Stimulated activated effector memory CD8-positive, alpha-beta T cell treated with anti-CD3 and anti-CD28 coated beads, Interleukin-12 subunit alpha, Interleukin-12 subunit beta, amount 100 ng/mL, for 72 hours (primary cell): ENCODE measurements around the gene KCNJ4.

Experiments used
- ATAC-seq: fragments of 150-1000 bp; cut with Tn5 transposase; 2 replicates; pipeline ENCODE4 v1.10.0; 2021
- DNase-seq, 2 donors: peaks; one replicate each; pipeline ENCODE4 v3.0.0; 2021 to 2022; ENCODE audit warnings: low spot score in 2 of 2
- H3K27ac Mint-ChIP-seq: one replicate; pipeline ENCODE4 v1.8.0; 2022; ENCODE audit warnings: mild to moderate bottlenecking, mixed read lengths
- H3K36me3 Mint-ChIP-seq: one replicate; pipeline ENCODE4 v1.8.0; 2022; ENCODE audit warnings: mild to moderate bottlenecking, mixed read lengths
- H3K4me1 Mint-ChIP-seq: one replicate; pipeline ENCODE4 v1.8.0; 2022; ENCODE audit warnings: mixed read lengths
- H3K4me3 Mint-ChIP-seq: one replicate; pipeline ENCODE4 v1.8.0; 2022; ENCODE audit warnings: mild to moderate bottlenecking, mixed read lengths
- H3K9me3 Mint-ChIP-seq: one replicate; pipeline ENCODE4 v1.8.0; 2022; ENCODE audit warnings: mixed read lengths

The KCNJ4 gene

GRCh38 chr22:38455076-38455529, at the start of gene KCNJ4:
Gene KCNJ4, minus strand, starts transcription at chr22:38455199. Its CDS starts 27,067 bp downstream, at chr22:38428132.
- H3K9me3 Mint-ChIP-seq: no peaks in the 10 kb centered on the region
- H3K4me1 Mint-ChIP-seq: peaks cover 19% of the 10 kb centered on the region
- H3K4me3 Mint-ChIP-seq: peak within 1 kb of the TSS; percentile 60
- no peaks in the 10 kb centered on the region for H3K36me3 Mint-ChIP-seq
- H3K27ac Mint-ChIP-seq: no peak within 1 kb of the TSS
- no peak for DNase-seq
- ATAC-seq: no peak

DNA sequence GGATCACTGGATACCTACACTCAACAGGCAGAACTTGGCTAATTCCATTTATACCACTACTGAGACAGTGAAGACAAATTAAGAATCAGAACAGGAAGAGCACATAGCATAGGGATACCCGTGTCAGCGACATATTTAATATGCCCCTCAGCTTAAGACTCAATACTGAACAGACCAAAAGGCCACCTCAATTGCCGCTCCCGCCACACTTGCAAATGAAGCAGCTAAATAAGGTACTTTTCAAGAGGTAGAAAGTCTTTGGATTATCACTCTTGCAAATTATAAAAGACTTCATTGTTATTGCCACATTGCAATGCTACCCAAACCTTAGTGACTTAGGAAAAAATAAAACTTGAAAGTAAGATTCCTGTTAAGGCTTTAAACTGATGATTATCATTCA, 48.0 kb upstream of the KCNJ4 start:
- Mint-ChIP-seq H3K4me3 (peak overlapping the region; percentile 98), H3K27ac (peak overlapping the region; percentile 100), H3K36me3 (peaks cover 90% of the 10 kb centered on the region), H3K4me1 (peaks cover 67% of the 10 kb centered on the region), H3K9me3 (no peaks in the 10 kb centered on the region)
- ATAC-seq: no peak
- DNase-seq: no peak

DNA sequence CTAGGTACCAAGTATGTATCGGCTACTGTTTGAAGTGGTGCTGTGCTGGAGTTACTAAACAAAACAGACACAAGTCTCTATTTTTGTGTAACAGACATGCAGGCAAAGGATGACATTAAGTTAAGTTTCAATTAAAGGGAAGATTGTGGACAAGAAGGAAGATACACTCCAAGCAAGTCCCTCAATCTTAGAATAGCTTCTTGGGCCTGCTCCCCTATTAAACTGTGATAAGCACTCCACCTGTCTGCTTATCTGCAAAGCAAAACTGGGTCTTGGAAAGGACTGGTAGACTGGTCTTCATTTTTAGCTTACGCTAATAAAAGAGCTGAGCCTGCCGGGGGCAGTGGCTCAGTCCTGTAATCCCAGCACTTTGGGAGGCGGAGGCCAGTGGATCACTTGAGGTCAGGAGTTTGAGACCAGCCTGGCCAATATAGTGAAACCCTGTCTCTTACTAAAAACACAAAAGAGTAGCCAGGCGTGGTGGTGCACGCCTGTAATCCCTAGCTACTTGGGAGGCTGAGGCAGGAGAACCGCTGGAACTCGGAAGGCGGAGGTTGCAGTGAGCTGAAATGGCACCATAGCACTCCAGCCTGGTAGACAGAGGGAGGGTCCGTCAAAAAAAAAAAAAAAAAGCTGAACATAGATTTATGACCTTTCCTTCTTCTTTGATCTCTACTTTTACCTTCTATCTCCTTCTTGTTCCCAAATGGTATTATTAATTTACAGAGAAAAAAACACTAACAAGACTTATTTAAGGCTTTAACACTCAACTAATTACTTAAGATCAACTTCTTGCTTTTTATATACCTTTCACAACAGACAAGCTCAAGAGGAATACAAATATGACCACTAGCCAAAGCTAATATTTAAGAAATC, 47.0 kb upstream of the KCNJ4 start:
- DNase-seq (no peak), ATAC-seq (no peak)
- Mint-ChIP-seq H3K36me3 (peaks cover 100% of the 10 kb centered on the region), H3K27ac (peak overlapping the region; percentile 100), H3K4me3 (peak overlapping the region; percentile 98), H3K9me3 (no peaks in the 10 kb centered on the region), H3K4me1 (peaks cover 61% of the 10 kb centered on the region)

GRCh38 chr22:38497869-38498268, 42.9 kb upstream of the KCNJ4 start:
- no peak overlapping the region for H3K4me3 Mint-ChIP-seq
- peak; percentile 81 for ATAC-seq
- no peak for DNase-seq
- H3K27ac Mint-ChIP-seq: no peak overlapping the region
- peaks cover 100% of the 10 kb centered on the region for H3K36me3 Mint-ChIP-seq
- no peaks in the 10 kb centered on the region for H3K9me3 Mint-ChIP-seq
- H3K4me1 Mint-ChIP-seq: peaks cover 39% of the 10 kb centered on the region

DNA sequence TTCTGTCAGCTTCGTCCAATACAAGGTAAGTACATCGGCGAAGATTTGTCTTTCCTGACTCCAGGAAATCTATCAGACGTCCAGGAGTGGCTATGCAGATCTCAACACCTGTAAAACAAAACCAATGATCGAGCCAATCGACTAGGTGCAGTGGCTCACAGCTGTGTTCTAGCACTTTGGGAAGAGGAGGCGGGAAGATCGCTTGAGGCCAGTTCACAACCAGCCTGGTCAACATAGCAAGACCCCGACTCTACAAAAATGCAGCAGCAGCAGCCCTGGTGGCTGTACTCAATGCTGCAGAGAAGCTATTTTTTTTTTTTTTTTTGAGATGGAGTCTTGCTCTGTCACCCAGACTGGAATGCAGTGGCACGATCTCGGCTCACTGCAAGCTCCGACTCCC, 39.9 kb upstream of the KCNJ4 start:
- Mint-ChIP-seq H3K36me3 (peaks cover 100% of the 10 kb centered on the region), H3K4me1 (peaks cover 27% of the 10 kb centered on the region), H3K27ac (no peak overlapping the region), H3K9me3 (no peaks in the 10 kb centered on the region), H3K4me3 (no peak overlapping the region)
- DNase-seq (no peak), ATAC-seq (no peak)

DNA sequence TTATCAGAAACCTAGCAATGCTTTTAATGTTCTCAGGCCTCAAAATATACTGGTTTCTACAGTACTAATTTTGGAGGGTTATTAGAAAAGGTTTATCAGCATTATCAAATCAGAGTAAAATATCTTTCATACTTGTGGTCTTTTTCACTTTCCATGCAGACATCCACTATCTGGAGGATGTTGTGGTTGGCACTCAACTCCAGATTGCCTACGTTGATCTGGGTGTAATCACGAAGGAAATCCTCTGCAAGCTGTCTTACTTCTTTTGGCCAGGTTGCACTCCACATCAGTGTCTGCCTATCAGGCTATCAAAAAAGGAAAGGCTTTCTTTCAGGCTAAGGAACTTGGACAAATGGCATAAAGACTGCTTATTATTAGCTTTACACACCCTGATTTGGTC, 39.5 kb upstream of the KCNJ4 start:
- H3K27ac Mint-ChIP-seq: no peak overlapping the region
- H3K4me3 Mint-ChIP-seq: no peak overlapping the region
- H3K9me3 Mint-ChIP-seq: no peaks in the 10 kb centered on the region
- ATAC-seq (no peak), DNase-seq (no peak)
- peaks cover 100% of the 10 kb centered on the region for H3K36me3 Mint-ChIP-seq
- H3K4me1 Mint-ChIP-seq: peaks cover 27% of the 10 kb centered on the region

- H3K9me3 Mint-ChIP-seq: no peaks in the 10 kb centered on the region
- no peak overlapping the region for H3K27ac Mint-ChIP-seq
- peaks cover 25% of the 10 kb centered on the region for H3K4me1 Mint-ChIP-seq
- DNase-seq: no peak
- H3K4me3 Mint-ChIP-seq: no peak overlapping the region
- no peak for ATAC-seq
- peaks cover 100% of the 10 kb centered on the region for H3K36me3 Mint-ChIP-seq
These were observed 36.8 kb upstream of the KCNJ4 start for GRCh38 chr22:38491707-38492348.

GRCh38 chr22:38490915-38491314, 35.9 kb upstream of the KCNJ4 start:
- peak overlapping the region; percentile 79 for H3K27ac Mint-ChIP-seq
- no peak for DNase-seq
- ATAC-seq: no peak
- no peaks in the 10 kb centered on the region for H3K9me3 Mint-ChIP-seq
- H3K36me3 Mint-ChIP-seq: peaks cover 100% of the 10 kb centered on the region
- H3K4me3 Mint-ChIP-seq: no peak overlapping the region
- H3K4me1 Mint-ChIP-seq: peaks cover 25% of the 10 kb centered on the region

GRCh38 chr22:38490475-38490874, 35.5 kb upstream of the KCNJ4 start:
- Mint-ChIP-seq H3K9me3 (no peaks in the 10 kb centered on the region), H3K4me1 (peaks cover 25% of the 10 kb centered on the region), H3K36me3 (peaks cover 100% of the 10 kb centered on the region), H3K27ac (peak overlapping the region; percentile 79), H3K4me3 (no peak overlapping the region)
- DNase-seq (no peak), ATAC-seq (no peak)

DNA sequence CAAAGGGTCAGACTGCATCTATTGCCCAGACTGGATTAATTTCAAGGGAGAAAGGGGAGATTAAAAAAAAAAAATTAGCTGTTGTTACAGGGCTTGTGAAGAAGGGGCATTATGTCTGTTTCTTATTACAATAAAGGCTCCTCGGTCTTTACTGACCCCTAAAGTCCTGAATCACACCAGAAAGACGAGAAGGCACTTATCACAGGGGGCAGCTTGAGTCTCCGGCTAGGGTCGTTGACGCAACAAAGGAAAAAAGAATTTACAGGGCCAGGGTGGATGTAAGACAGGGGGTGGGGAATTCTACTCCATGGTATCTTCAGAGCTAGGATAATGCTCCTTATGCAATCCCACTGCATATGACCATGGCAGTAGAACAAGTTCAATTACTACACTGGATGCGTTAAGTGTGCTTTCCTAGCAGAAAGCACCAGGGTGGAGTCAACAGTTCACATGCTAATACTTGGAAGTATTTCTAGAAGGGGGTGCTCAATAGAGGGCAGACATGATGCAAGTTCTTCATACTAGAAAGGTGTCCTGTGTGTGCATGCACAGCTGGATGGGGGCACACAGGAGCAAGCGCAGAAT, 34.7 kb upstream of the KCNJ4 start:
- ATAC-seq: no peak
- Mint-ChIP-seq H3K27ac (peak overlapping the region; percentile 79), H3K36me3 (peaks cover 100% of the 10 kb centered on the region), H3K9me3 (no peaks in the 10 kb centered on the region), H3K4me3 (no peak overlapping the region), H3K4me1 (peaks cover 25% of the 10 kb centered on the region)
- no peak for DNase-seq

DNA sequence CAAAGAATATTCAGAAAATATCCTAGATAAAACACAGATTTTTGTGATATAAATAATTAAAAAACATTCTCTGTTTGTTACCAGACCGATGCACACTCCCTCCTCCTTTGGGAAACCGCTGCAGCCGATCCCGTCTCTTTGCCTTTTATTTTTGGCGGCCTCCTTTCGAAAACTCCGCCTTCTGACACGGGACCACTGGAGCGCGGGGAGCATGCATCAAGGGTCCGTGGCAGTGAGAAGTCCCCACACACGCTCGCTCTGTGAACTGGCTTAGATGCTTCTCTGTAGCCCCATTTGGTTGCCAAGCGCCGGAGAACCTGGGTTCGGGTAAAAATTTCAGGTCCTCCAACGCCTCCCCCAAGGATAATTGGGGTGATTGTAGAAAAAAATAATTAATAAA, 34.1 kb upstream of the KCNJ4 start:
- Mint-ChIP-seq H3K9me3 (no peaks in the 10 kb centered on the region), H3K36me3 (peaks cover 100% of the 10 kb centered on the region), H3K4me3 (no peak overlapping the region), H3K27ac (peak overlapping the region; percentile 79), H3K4me1 (peaks cover 29% of the 10 kb centered on the region)
- DNase-seq (no peak), ATAC-seq (no peak)

DNA sequence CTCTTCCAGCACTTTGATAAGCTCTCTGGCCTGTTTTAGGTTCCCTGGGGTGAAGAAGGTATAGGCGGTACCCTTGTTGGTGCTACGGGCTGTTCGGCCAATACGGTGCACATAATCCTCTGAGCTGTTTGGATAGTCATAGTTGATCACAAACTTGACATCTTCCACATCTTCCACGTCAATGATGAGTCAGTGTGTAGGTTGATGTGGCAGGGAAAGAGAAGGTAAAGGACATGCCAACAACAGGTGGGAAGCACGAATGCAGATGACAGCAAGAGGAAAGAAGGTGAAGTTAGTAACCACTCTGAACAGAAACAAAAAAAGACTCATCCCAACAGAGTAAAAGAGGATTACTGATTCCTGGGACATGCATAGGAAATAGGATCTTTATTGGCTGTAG, 32.9 kb upstream of the KCNJ4 start:
- Mint-ChIP-seq H3K36me3 (peaks cover 100% of the 10 kb centered on the region), H3K4me1 (peaks cover 37% of the 10 kb centered on the region), H3K9me3 (no peaks in the 10 kb centered on the region), H3K4me3 (no peak overlapping the region), H3K27ac (peak overlapping the region; percentile 79)
- peak; percentile 43 for ATAC-seq
- DNase-seq: no peak

DNA sequence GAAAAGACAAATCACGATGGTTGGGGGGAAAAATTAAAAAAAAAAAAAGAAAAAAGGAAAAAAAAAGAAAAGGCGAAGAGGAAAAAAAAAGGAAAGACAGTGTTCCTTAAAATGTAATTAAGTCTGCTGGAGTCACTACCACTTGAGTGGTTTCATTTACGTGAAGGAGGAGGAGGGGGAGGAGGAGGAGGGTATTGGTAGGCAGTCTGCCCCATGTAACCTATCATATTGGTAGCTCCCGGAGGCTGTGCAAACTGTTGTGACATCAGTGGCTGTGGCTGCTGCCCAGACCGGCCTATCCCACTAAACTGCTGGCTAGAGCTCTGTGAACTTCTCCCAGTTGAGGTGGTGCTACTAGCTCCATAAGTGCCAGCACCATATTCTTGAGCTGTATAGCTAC, 30.8 kb upstream of the KCNJ4 start:
- H3K9me3 Mint-ChIP-seq: no peaks in the 10 kb centered on the region
- peak overlapping the region; percentile 81 for H3K27ac Mint-ChIP-seq
- ATAC-seq (no peak), DNase-seq (no peak)
- peaks cover 36% of the 10 kb centered on the region for H3K4me1 Mint-ChIP-seq
- peaks cover 100% of the 10 kb centered on the region for H3K36me3 Mint-ChIP-seq
- no peak overlapping the region for H3K4me3 Mint-ChIP-seq

- Mint-ChIP-seq H3K27ac (peak overlapping the region; percentile 40), H3K9me3 (no peaks in the 10 kb centered on the region), H3K36me3 (peaks cover 99% of the 10 kb centered on the region), H3K4me3 (no peak overlapping the region), H3K4me1 (peaks cover 22% of the 10 kb centered on the region)
- ATAC-seq (no peak), DNase-seq (no peak)
These were observed 29.2 kb upstream of the KCNJ4 start for GRCh38 chr22:38484244-38484643.

GRCh38 chr22:38482662-38483308, 27.8 kb upstream of the KCNJ4 start:
- Mint-ChIP-seq H3K9me3 (no peaks in the 10 kb centered on the region), H3K36me3 (peaks cover 94% of the 10 kb centered on the region), H3K27ac (peak overlapping the region; percentile 43), H3K4me3 (no peak overlapping the region), H3K4me1 (peaks cover 14% of the 10 kb centered on the region)
- DNase-seq: no peak
- ATAC-seq: no peak
